PC-3 (cell line): Measurements from ENCODE around the gene SLC6A11.

Experiments
- EZH2 ChIP-seq: fragments of 300-600 bp; sonication (generic); IDR thresholded peaks from one replicate; pipeline ENCODE4 v1.6.1; 2017; ENCODE audit warnings: antibody characterized with exemption, mild to moderate bottlenecking, low read length; ENCODE audit not compliant: unreplicated experiment
- TF ChIP-seq, protein P1 (sequence below): fragments of 300-600 bp; sonication (generic); conservative IDR thresholded peaks from 2 replicates; pipeline ENCODE4 v1.5.1; 2017; ENCODE audit warnings: antibody characterized with exemption, low read depth, mild to moderate bottlenecking, low read length

DNA sequence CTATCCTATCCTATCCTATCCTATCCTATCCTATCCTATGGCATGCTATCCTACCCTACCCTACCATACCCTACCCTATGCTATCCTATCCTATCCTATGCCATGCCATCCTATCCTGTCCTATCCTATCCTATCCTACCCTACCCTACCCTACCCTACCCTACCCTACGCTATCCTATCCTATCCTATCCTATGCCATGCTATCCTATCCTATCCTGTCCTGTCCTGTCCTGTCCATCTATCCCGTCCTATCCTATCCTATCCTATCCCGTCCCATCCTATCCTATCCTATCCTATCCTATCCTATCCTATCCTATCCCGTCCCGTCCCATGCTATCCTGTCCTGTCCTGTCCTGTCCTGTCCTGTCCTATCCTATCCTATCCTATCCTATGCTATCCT lies 57.4 kb downstream of the SLC6A11 start:
- no peak for TF ChIP-seq EZH2
- TF ChIP-seq, protein P1, sequence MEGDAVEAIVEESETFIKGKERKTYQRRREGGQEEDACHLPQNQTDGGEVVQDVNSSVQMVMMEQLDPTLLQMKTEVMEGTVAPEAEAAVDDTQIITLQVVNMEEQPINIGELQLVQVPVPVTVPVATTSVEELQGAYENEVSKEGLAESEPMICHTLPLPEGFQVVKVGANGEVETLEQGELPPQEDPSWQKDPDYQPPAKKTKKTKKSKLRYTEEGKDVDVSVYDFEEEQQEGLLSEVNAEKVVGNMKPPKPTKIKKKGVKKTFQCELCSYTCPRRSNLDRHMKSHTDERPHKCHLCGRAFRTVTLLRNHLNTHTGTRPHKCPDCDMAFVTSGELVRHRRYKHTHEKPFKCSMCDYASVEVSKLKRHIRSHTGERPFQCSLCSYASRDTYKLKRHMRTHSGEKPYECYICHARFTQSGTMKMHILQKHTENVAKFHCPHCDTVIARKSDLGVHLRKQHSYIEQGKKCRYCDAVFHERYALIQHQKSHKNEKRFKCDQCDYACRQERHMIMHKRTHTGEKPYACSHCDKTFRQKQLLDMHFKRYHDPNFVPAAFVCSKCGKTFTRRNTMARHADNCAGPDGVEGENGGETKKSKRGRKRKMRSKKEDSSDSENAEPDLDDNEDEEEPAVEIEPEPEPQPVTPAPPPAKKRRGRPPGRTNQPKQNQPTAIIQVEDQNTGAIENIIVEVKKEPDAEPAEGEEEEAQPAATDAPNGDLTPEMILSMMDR, result no peak
